HuH-7 (cell line): Measurements from ENCODE around the gene TEX47.

Experiments
- DNase-seq: peaks from one replicate; pipeline ENCODE4 v3.0.0; 2011; ENCODE audit warnings: low spot score

TEX47 gene

DNA sequence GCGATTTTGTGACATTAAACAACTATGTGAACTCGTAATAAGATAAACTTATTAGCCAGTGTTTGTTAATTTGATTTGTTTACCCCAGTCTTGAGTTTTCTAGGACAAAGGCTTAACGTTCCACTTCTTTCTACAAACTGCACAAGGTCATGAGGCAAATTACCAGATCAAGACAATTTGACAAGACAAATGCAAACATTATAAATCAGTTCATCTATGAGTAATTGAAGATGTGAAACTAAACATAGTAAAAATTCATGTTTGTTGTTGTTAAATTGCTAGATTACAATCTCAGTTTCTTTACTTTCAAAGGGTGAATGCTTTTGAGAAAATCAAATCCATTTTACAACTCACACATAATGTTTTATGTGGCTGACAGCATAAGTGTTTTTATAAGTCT lies 49.4 kb downstream of the TEX47 start:
- no peak for DNase-seq
